ENCODE data around the gene ELFN1. TPM values are rescaled to one million over a fixed set of nuclear protein-coding genes. Genes with fewer than 3 reads are reported as not detected.
A peak's percentile ranks its signal among the peaks of the same experiment; 100 is the strongest.

Gene ELFN1
- total and polyA plus RNA-seq, 7 experiments from 2014 or later: 0.19 TPM; not detected in 6

- peaks cover 0 to 2% (median 0%) of the 10 kb centered on the region in 11 donors for H3K9me3 Mint-ChIP-seq
- Histone ChIP-seq H3K27ac (ENCODE audit: low read depth, low read length) (no peak overlapping the region), H3K4me1 (ENCODE audit: control insufficient read depth in 2 of 2, insufficient read depth in 2 of 2, low read length in 2 of 2) (peaks cover 12 to 13% of the 10 kb centered on the region in 2 donors), H3K4me3 (ENCODE audit: low read length) (no peak overlapping the region), H3K27me3 (ENCODE audit: control insufficient read depth in 2 of 2, insufficient read depth in 2 of 2, low read length in 2 of 2) (no peaks in the 10 kb centered on the region), H3K9me3 (ENCODE audit: control insufficient read depth in 2 of 3, low read length in 3 of 3) (no peaks in the 10 kb centered on the region), H3K36me3 (ENCODE audit: control insufficient read depth in 2 of 3, insufficient read depth in 3 of 3, low read length in 3 of 3) (no peaks in the 10 kb centered on the region)
- H3K4me1 Mint-ChIP-seq: peaks cover 13 to 31% (median 22%) of the 10 kb centered on the region in 7 donors
- intact Hi-C loops (cut with micrococcal nuclease): no loop called here
- ChIA-PET CTCF (no interaction called here), POLR2A (no interaction called here)
- DNase-seq (no peak), ATAC-seq (no peak)
- H3K4me3 Mint-ChIP-seq: peak overlapping the region in 3 of 10 donors; percentile 43 to 68 (median 44)
- peaks cover 0 to 9% (median 7%) of the 10 kb centered on the region in 5 donors for H3K27me3 Mint-ChIP-seq
- H3K36me3 Mint-ChIP-seq: no peaks in the 10 kb centered on the region
- H3K27ac Mint-ChIP-seq: no peak overlapping the region
Measured at GRCh38 chr7:1741246-1741645, 71.2 kb downstream of the ELFN1 start.

GRCh38 chr7:1741751-1742554 lies 71.9 kb downstream of the ELFN1 start:
- H3K27ac ChIP-seq (ENCODE audit: low read depth, low read length): no peak overlapping the region
- no peaks in the 10 kb centered on the region for H3K9me3 ChIP-seq (ENCODE audit: control insufficient read depth in 2 of 3, low read length in 3 of 3)
- intact Hi-C loops (cut with micrococcal nuclease): no loop called here
- Mint-ChIP-seq H3K27me3 (peaks cover 0 to 9% (median 7%) of the 10 kb centered on the region in 5 donors), H3K4me3 (peak overlapping the region in 5 of 10 donors; percentile 13 to 68 (median 43)), H3K36me3 (no peaks in the 10 kb centered on the region), H3K9me3 (peaks cover 0 to 2% (median 0%) of the 10 kb centered on the region in 11 donors), H3K4me1 (peaks cover 13 to 31% (median 22%) of the 10 kb centered on the region in 7 donors), H3K27ac (no peak overlapping the region)
- H3K4me1 ChIP-seq (ENCODE audit: control insufficient read depth in 2 of 2, insufficient read depth in 2 of 2, low read length in 2 of 2): peaks cover 12 to 13% of the 10 kb centered on the region in 2 donors
- ATAC-seq (peak; percentile 67), DNase-seq (no peak)
- CTCF ChIA-PET: no interaction called here
- no peaks in the 10 kb centered on the region for H3K27me3 ChIP-seq (ENCODE audit: control insufficient read depth in 2 of 2, insufficient read depth in 2 of 2, low read length in 2 of 2)
- no peaks in the 10 kb centered on the region for H3K36me3 ChIP-seq (ENCODE audit: control insufficient read depth in 2 of 3, insufficient read depth in 3 of 3, low read length in 3 of 3)
- H3K4me3 ChIP-seq (ENCODE audit: low read length): no peak overlapping the region
- POLR2A ChIA-PET: no interaction called here

GRCh38 chr7:1742555-1743303 lies 72.7 kb downstream of the ELFN1 start:
- intact Hi-C loops (cut with micrococcal nuclease): no loop called here
- ATAC-seq (no peak), DNase-seq (peak in 5 of 9 donors; percentile 10 to 35 (median 22))

GRCh38 chr7:1743481-1744230 lies 73.6 kb downstream of the ELFN1 start:
- H3K27me3 Mint-ChIP-seq: peaks cover 0 to 9% (median 2%) of the 10 kb centered on the region in 5 donors
- peaks cover 12 to 13% of the 10 kb centered on the region in 2 donors for H3K4me1 ChIP-seq (ENCODE audit: control insufficient read depth in 2 of 2, insufficient read depth in 2 of 2, low read length in 2 of 2)

More at GRCh38 chr7:1742555-1743303, 72.7 kb downstream of the ELFN1 start:
- peaks cover 12 to 13% of the 10 kb centered on the region in 2 donors for H3K4me1 ChIP-seq (ENCODE audit: control insufficient read depth in 2 of 2, insufficient read depth in 2 of 2, low read length in 2 of 2)
- Mint-ChIP-seq H3K27ac (peak overlapping the region in 4 of 9 donors; percentile 26 to 55 (median 35)), H3K4me1 (peaks cover 13 to 31% (median 23%) of the 10 kb centered on the region in 7 donors), H3K9me3 (peaks cover 0 to 2% (median 0%) of the 10 kb centered on the region in 11 donors), H3K27me3 (peaks cover 0 to 10% (median 7%) of the 10 kb centered on the region in 5 donors), H3K4me3 (peak overlapping the region in 9 of 10 donors; percentile 52 to 79 (median 62)), H3K36me3 (no peaks in the 10 kb centered on the region)
- no peaks in the 10 kb centered on the region for H3K27me3 ChIP-seq (ENCODE audit: control insufficient read depth in 2 of 2, insufficient read depth in 2 of 2, low read length in 2 of 2)
- no peaks in the 10 kb centered on the region for H3K9me3 ChIP-seq (ENCODE audit: control insufficient read depth in 2 of 3, low read length in 3 of 3)
- ChIA-PET POLR2A (interaction anchor here (0.6 kb wide), 1 partner anchor 182 kb away, joined by 3 read pairs; no protein-coding TSS in a partner anchor), CTCF (no interaction called here)
- H3K27ac ChIP-seq (ENCODE audit: low read depth, low read length): no peak overlapping the region
- no peak overlapping the region for H3K4me3 ChIP-seq (ENCODE audit: low read length)
- H3K36me3 ChIP-seq (ENCODE audit: control insufficient read depth in 2 of 3, insufficient read depth in 3 of 3, low read length in 3 of 3): no peaks in the 10 kb centered on the region

GRCh38 chr7:1744296-1745017 lies 74.4 kb downstream of the ELFN1 start:
- Histone ChIP-seq H3K36me3 (ENCODE audit: control insufficient read depth in 2 of 3, insufficient read depth in 3 of 3, low read length in 3 of 3) (no peaks in the 10 kb centered on the region), H3K27me3 (ENCODE audit: control insufficient read depth in 2 of 2, insufficient read depth in 2 of 2, low read length in 2 of 2) (no peaks in the 10 kb centered on the region), H3K4me3 (ENCODE audit: low read length) (no peak overlapping the region), H3K9me3 (ENCODE audit: control insufficient read depth in 2 of 3, low read length in 3 of 3) (no peaks in the 10 kb centered on the region), H3K27ac (ENCODE audit: low read depth, low read length) (no peak overlapping the region), H3K4me1 (ENCODE audit: control insufficient read depth in 2 of 2, insufficient read depth in 2 of 2, low read length in 2 of 2) (peaks cover 12 to 13% of the 10 kb centered on the region in 2 donors)
- H3K4me3 Mint-ChIP-seq: no peak overlapping the region
- ChIA-PET POLR2A (no interaction called here), CTCF (no interaction called here)
- H3K4me1 Mint-ChIP-seq: peaks cover 6 to 17% (median 14%) of the 10 kb centered on the region in 7 donors
- no peak for DNase-seq
- H3K27me3 Mint-ChIP-seq: peaks cover 0 to 6% (median 0%) of the 10 kb centered on the region in 5 donors
- H3K27ac Mint-ChIP-seq: no peak overlapping the region
- no peaks in the 10 kb centered on the region for H3K9me3 Mint-ChIP-seq
- H3K36me3 Mint-ChIP-seq: no peaks in the 10 kb centered on the region
- intact Hi-C loops (cut with micrococcal nuclease): no loop called here
- no peak for ATAC-seq

More at GRCh38 chr7:1743481-1744230, 73.6 kb downstream of the ELFN1 start:
- no peak for ATAC-seq
- no peaks in the 10 kb centered on the region for H3K36me3 ChIP-seq (ENCODE audit: control insufficient read depth in 2 of 3, insufficient read depth in 3 of 3, low read length in 3 of 3)
- POLR2A ChIA-PET: interaction anchor here (0.6 kb wide), 1 partner anchor 181 kb away, joined by 3 read pairs; no protein-coding TSS in a partner anchor
- Mint-ChIP-seq H3K4me3 (peak overlapping the region in 1 of 10 donors; percentile 68), H3K9me3 (peaks cover 0 to 2% (median 0%) of the 10 kb centered on the region in 11 donors), H3K4me1 (peaks cover 10 to 25% (median 17%) of the 10 kb centered on the region in 7 donors), H3K36me3 (no peaks in the 10 kb centered on the region), H3K27ac (no peak overlapping the region)
- CTCF ChIA-PET: no interaction called here
- H3K9me3 ChIP-seq (ENCODE audit: control insufficient read depth in 2 of 3, low read length in 3 of 3): no peaks in the 10 kb centered on the region
- H3K27me3 ChIP-seq (ENCODE audit: control insufficient read depth in 2 of 2, insufficient read depth in 2 of 2, low read length in 2 of 2): no peaks in the 10 kb centered on the region
- intact Hi-C loops (cut with micrococcal nuclease): no loop called here
- no peak overlapping the region for H3K4me3 ChIP-seq (ENCODE audit: low read length)
- no peak overlapping the region for H3K27ac ChIP-seq (ENCODE audit: low read depth, low read length)
- no peak for DNase-seq

Data from naive thymus-derived CD4-positive, alpha-beta T cell (primary cell).